Caki2 (cell line): Measurements from ENCODE around the gene ROR1. TPM values are rescaled to one million over a fixed set of nuclear protein-coding genes. Genes with fewer than 3 reads are reported as not detected.
"Not testable (repeated sequence)": the region's sequence is repeated elsewhere in the genome, so short reads cannot be mapped to it uniquely, and the experiment has no call there.

Experiments used
- DNase-seq: peaks from one replicate; pipeline ENCODE4 v3.0.0-alpha.2; 2015; ENCODE audit warnings: low read depth
- in situ Hi-C: cut with HindIII; loops from 2 replicates; pipeline ENCODE4 v1.10.0; 2016; ENCODE audit warnings: low sequenced_read_pairs, low pct_unique_long_range_greater_than_20kb, mixed read lengths
- total RNA-seq: library from RNA; depleted of rRNA; stranded (reverse); fragments of >200 nt; shearing (Covaris generic); gene quantifications from 2 replicates; pipeline ENCODE4 v1.2.3, GENCODE V29; 2014; ENCODE audit warnings: low replicate concordance; rRNA removed

ROR1 gene
- total RNA-seq, 1 experiment from 2014 or later, result 3.4 TPM

DNA sequence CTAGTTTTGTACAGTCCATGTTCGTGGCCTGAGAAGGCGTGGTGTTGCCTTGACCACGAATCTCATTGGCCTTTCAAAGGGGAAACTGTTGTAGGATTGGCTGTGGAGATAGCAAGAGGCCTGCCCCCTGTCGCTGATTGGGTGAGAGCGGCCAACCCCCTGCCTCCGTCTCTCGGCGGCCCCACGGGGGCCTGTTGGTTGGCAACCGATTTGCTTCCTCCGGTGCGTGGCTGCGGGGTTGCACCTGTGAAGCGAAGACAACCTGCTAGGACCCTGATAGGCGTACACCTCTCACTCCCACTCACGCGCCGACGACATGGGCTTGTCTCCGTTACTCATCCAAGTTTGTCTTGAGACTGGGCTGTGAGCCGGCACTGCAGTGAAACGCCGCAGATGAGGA is 429.6 kb downstream of the ROR1 start, which contains the start of gene UBE2U:
Gene UBE2U, plus strand, starts transcription at position 204 of the 400 bp plus-strand sequence. CDS start 428 bp downstream, outside the sequence.
- in situ Hi-C loops, result no loop called here
- no peak for DNase-seq

DNA sequence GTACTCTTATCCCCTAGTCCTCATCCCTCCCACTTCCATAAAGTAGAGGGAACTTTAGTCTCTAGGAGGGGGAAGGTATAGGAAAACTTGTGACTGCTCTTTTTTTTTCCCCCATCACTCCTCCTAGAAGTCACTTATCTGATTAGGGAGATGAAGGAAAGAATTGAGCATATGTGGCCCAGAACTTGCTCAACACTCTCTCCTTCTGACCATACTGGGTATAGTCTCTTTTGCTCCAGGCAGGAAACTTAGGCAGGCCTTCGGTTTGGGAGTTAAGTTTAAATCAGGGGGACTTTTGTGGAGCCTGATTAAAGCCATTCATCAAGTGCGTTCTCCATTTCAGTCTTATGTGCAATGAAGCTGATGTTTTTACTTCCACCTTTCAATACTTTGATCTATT is 435.4 kb downstream of the ROR1 start:
- DNase-seq, result no peak
- in situ Hi-C loops, result no loop called here

DNA sequence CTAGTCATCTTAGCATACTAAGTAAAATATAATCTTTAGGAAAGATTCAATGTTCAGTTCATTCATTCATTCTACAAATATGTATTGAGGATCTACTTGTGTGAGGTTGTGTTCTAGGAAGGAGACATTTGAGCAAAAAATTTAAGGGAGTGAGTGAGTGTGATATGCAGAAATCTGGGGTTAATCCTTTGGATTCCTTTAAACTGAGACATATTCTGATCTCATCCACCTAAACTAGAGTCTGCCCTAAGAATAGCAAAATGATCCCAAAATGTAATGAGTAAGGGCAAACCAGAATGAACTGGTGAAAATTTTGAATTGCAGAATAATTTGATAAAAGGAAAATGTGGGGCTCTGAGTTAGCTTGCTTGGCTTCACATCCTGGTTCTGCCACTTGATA is 438.2 kb downstream of the ROR1 start:
- DNase-seq, result no peak

DNA sequence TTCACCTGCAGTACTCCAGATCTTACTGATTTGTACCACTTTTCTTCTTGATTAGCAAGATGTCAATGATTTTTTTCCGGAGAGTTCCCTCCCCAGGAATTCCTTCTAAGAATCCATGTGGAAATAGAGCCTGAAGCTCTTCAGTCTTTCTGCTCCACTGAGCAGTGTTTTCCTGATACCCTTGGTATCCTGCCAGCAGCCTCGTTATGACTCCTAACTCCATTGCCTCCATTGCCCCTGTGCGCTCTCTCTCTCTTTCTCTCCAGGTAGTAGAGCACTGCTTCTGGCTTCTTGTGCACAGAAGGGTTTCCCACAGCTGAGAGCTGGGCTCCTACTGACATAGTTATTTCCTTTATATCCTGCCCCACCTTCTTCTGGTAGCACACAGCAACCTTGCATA is 441.8 kb downstream of the ROR1 start:
- peak; percentile 86 for DNase-seq
- in situ Hi-C loops, result no loop called here

More for the DNA sequence above, 438.2 kb downstream of the ROR1 start:
- in situ Hi-C loops, result no loop called here

DNA sequence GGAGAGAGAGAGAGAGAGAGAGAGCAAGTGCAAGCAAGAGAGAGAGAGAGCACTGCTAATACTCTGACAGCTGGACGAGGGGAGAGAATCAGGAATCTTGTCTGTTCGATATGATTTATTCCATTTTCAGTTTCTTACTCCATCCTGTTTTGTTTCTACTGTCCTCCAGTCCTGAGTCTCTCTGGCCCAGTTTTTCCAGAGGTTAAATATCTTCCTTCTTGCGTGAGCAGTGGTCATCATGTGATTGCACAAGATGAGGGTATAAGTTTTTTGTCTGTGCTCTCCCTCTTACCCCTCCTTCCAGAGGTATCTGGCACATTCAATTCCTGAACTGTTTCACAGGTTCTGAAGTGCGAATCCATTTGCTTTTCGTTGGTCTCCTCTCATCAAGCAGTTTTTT is 446.4 kb downstream of the ROR1 start:
- no peak for DNase-seq
- in situ Hi-C loops, result no loop called here

DNA sequence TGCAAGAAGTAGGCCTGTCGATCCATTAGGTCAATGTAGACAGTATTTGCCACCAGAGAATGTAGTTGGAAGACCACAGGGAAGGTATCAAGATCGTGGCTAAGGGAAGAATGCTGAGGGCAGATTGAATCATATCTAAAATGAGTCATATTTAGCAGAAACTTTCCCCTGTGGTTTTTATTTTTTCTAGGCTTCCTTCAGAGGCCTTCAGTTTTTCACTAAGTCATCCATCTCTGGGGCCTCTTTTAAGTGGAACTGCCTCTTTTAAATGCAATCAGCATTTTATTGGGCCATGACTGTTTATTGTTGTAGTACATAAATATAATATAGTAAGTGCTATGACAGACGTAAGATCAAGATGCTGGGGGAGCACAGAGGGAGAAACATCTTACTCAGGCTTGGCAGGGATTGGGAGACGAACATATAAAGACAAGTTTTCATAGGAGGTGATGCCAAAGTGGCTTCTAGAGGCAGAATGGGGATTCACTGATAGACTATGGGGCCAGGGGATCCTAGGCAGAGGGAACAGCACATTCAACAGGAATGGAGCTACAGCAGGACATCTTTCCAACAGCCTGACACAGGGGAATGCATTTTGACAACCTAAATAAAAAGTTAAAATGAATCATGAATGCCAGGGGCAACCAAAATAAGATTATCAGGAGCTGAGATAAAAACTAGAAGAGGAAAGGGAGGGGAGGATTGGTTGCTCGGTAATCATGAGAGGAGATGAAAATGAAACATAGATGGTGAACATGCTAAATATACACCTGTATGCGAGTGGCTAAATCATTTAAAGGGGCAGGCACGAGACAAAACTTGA is 449.7 kb downstream of the ROR1 start:
- in situ Hi-C loops, result no loop called here
- DNase-seq, result peak; percentile 60

DNA sequence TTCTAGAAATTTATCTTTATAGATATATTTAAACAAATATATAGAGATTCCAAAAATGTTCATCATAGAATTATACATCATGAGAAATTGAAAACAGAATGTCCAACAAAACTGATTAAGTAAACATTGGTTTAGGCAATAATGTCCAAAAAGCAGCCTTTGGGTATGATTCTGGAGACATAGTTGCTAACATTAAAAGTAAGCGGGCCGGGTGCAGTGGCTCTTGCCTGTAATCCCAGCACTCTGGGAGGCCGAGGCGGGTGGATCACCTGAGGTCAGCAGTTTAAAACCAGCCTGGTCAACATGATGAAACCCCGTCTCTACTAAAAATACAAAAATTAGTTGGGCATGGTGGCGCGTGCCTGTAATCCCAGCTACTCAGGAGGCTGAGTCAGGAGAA is 450.4 kb downstream of the ROR1 start:
- in situ Hi-C loops, DNase-seq: not testable (repeated sequence)

DNA sequence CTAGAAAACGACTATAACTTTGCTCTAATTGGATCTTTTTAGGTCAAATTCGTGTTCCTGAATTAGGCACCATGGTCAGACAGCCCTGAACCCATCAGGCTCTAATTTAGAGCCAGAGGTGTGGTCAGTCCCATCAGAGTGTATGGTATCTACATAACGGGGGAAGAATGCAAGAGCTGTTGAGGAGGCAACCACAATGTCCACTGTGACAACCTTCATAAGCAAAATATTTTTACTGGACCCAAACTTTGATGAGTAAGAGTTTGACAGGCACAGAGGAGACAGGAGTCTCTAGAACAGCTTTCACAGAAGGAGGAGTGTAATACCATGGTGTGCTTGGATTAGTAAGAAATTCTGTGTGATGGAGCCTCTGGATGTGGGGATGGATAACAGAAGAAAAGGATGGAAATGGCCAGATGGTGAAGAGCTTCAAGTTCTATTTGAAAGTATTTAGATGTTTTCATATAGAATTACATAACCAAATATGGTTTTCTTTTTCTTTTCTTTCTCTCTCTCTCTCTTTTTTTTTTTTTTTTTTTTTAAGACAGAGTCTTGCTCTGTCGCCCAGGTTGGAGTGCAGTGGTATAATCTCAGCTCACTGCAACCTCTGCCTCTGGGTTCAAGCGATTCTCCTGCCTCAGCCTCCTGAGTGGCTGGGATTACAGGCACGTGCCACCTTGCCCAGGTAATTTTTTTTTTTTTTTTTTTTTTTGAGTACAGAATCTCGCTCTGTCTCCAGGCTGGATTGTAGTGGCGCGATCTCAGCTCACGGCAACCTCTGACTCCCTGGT is 454.5 kb downstream of the ROR1 start:
- DNase-seq, result no peak
- in situ Hi-C loops, result loop anchor here (25.0 kb wide), 1 partner anchor 541 kb away; no protein-coding TSS in a partner anchor

DNA sequence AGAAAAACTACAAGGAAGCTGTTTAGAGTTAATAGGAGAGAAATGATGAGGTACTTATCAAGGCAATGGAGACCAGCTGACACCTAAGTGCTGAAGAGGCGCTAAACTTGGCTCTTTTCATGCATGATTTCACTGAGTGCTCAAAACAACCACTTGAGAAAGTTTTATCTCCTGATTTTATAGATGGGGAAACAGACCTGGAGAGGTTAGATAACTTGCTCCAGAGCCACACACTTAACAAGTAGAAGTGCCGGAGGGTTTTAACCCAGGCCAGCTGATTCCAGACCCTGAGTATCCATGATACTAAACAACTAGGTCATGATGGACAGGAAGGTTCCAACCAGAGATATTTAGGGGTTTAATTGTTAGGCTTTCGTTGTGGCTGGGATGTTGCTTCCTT is 455.5 kb downstream of the ROR1 start:
- no peak for DNase-seq
- in situ Hi-C loops, result loop anchor here (25.0 kb wide), 1 partner anchor 542 kb away; no protein-coding TSS in a partner anchor

Other genes starting within 250 kb of the ROR1 start
- 57.6 and 70.7 TPM in 2 replicates for gene PGM1, start 180.6 kb upstream of the ROR1 start, total RNA-seq